Epithelial cell of esophagus (primary cell): ENCODE data around the gene FCAMR.
A peak's percentile ranks its signal among the peaks of the same experiment; 100 is the strongest.

ENCODE experiments used
- DNase-seq: peaks from one replicate; pipeline ENCODE4 v3.0.0; 2010; ENCODE audit warnings: low read depth
- H3K4me3 ChIP-seq: 2 replicates; pipeline ENCODE4 v1.5.1; 2011; ENCODE audit warnings: mild to moderate bottlenecking, low read length, control low read depth
- CTCF ChIP-seq: IDR thresholded peaks from 2 replicates; pipeline ENCODE4 v1.5.1; 2011; ENCODE audit warnings: low read depth, mild to moderate bottlenecking, low read length, control low read depth, inconsistent platforms; ENCODE audit not compliant: insufficient read depth; ENCODE audit errors: missing control alignments

The FCAMR gene

GRCh38 chr1:206998816-206999215 is 28.6 kb upstream of the FCAMR start:
- DNase-seq = peak; percentile 66
- no peak for TF ChIP-seq CTCF
- no peak overlapping the region for H3K4me3 ChIP-seq

DNA sequence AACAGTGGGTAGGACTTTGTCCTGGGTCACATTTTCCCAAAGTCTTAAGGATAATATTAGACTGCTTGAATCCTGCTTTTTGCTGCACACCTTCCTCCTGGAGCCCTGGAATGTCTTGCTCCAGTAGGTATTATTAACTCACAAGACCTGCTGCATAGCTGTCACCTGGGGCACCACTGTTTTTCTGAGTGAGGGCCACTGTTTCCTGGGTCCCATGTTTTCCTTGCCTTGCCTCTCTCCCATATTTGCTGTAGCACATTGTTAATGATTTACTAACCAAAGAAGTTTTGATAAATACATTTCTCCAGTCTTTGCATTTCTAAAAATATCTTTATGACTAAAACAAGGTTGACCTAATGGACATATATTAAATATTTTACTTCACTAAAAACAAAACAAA is 22.5 kb upstream of the FCAMR start:
- no peak for DNase-seq
- no peak for TF ChIP-seq CTCF
- no peak overlapping the region for H3K4me3 ChIP-seq

GRCh38 chr1:206987873-206988272 is 17.6 kb upstream of the FCAMR start:
- no peak for DNase-seq
- no peak overlapping the region for H3K4me3 ChIP-seq
- no peak for TF ChIP-seq CTCF

- no peak for DNase-seq
- H3K4me3 ChIP-seq = no peak overlapping the region
- no peak for TF ChIP-seq CTCF
Observed at GRCh38 chr1:206986885-206987284, 16.6 kb upstream of the FCAMR start.

- no peak for DNase-seq
- H3K4me3 ChIP-seq = no peak overlapping the region
- no peak for TF ChIP-seq CTCF
Observed at GRCh38 chr1:206986402-206986801, 16.1 kb upstream of the FCAMR start.

DNA sequence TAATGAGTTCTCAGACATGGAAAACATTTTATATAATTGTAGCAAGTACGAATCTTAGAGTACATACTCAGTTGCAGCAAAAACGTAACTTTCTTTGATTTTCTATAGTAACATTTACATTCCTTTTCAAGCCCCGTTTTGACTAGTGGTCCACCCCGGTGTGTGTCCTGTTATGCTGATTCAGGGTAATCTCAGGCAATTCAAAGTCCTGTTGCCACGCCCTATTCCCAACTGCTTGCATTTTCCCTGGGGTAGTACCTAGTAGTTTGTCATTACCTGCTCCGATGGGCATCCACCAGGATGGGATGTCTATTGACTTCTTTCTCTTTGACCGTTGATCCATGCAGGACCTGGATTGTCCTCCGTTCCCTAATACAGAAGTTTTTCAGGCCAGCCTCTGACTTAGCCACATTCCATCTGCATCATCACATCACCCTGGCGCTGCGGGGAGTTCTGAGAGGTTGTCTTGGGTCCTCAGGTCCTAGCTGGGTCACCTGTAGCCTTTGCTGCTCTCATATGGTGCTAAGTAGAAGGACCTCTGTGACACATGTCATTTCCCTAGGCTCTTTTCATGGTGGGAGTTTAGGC is 15.0 kb upstream of the FCAMR start:
- no peak overlapping the region for H3K4me3 ChIP-seq
- no peak for DNase-seq
- TF ChIP-seq CTCF = no peak

DNA sequence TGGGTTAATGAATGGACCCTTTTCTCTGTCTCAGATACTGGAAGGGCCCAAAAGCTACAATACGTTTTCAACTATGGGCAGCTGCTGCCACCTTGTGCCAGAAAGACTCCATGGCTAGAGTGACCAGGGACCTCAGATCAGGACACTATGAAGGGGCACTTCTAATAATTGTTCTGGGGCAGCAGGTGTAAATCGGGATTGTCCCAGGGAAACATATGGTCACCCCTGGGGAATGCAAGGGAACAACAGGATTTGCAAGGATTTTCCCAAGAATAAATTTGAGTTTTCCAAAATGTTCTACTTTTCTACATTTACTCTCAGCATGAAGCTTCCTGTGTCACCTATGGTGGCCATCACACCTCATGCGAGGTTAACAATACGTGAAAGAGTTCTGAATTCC is 12.0 kb upstream of the FCAMR start:
- TF ChIP-seq CTCF = peak; percentile 86
- DNase-seq = peak; percentile 59
- no peak overlapping the region for H3K4me3 ChIP-seq
